NB4 (cell line): ENCODE data around the gene AGFG2.

ENCODE experiments used
- DNase-seq: peaks from one replicate; pipeline ENCODE4 v3.0.0; 2010; ENCODE audit warnings: low read depth
- H3K4me3 ChIP-seq: one replicate; pipeline ENCODE4 v1.5.1; 2011; ENCODE audit warnings: mild to moderate bottlenecking, low read depth, low read length, moderate library complexity
- MYC ChIP-seq: IDR thresholded peaks from 2 replicates; pipeline ENCODE4 v1.6.1; 2011; ENCODE audit warnings: low read depth, low read length
- POLR2A ChIP-seq: IDR thresholded peaks from 2 replicates; pipeline ENCODE4 v1.6.1; 2011; ENCODE audit warnings: mild to moderate bottlenecking; ENCODE audit not compliant: insufficient read length; ENCODE audit errors: extremely low read depth
- TF ChIP-seq, protein P1 (sequence below): IDR thresholded peaks from 2 replicates; pipeline ENCODE4 v1.6.1; 2011; ENCODE audit warnings: low read depth, low read length
- TF ChIP-seq, protein P2 (sequence below): IDR thresholded peaks from one replicate; pipeline ENCODE4 v1.5.1; 2012; ENCODE audit warnings: low read depth, low read length

The AGFG2 gene

DNA sequence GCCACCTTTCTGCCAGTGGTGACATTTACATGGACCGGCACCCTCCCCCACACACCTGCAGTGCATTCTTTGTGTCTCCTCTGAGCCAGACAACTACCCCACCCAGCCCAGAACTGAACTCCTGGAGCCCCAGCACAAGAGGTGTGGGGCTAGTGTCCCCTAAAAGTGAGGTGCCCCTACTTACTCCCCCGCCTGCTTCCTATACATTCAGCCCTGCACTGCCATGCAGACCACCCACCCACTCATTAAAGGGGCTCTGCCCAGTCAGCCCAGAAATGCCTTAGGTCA is 32.8 kb downstream of the AGFG2 start:
- H3K4me3 ChIP-seq, result no peak overlapping the region
- DNase-seq, result no peak
- TF ChIP-seq, protein P1, sequence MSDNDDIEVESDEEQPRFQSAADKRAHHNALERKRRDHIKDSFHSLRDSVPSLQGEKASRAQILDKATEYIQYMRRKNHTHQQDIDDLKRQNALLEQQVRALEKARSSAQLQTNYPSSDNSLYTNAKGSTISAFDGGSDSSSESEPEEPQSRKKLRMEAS, result no peak
- TF ChIP-seq, protein P2, sequence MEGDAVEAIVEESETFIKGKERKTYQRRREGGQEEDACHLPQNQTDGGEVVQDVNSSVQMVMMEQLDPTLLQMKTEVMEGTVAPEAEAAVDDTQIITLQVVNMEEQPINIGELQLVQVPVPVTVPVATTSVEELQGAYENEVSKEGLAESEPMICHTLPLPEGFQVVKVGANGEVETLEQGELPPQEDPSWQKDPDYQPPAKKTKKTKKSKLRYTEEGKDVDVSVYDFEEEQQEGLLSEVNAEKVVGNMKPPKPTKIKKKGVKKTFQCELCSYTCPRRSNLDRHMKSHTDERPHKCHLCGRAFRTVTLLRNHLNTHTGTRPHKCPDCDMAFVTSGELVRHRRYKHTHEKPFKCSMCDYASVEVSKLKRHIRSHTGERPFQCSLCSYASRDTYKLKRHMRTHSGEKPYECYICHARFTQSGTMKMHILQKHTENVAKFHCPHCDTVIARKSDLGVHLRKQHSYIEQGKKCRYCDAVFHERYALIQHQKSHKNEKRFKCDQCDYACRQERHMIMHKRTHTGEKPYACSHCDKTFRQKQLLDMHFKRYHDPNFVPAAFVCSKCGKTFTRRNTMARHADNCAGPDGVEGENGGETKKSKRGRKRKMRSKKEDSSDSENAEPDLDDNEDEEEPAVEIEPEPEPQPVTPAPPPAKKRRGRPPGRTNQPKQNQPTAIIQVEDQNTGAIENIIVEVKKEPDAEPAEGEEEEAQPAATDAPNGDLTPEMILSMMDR, result no peak
- TF ChIP-seq MYC (no peak), POLR2A (no peak)

DNA sequence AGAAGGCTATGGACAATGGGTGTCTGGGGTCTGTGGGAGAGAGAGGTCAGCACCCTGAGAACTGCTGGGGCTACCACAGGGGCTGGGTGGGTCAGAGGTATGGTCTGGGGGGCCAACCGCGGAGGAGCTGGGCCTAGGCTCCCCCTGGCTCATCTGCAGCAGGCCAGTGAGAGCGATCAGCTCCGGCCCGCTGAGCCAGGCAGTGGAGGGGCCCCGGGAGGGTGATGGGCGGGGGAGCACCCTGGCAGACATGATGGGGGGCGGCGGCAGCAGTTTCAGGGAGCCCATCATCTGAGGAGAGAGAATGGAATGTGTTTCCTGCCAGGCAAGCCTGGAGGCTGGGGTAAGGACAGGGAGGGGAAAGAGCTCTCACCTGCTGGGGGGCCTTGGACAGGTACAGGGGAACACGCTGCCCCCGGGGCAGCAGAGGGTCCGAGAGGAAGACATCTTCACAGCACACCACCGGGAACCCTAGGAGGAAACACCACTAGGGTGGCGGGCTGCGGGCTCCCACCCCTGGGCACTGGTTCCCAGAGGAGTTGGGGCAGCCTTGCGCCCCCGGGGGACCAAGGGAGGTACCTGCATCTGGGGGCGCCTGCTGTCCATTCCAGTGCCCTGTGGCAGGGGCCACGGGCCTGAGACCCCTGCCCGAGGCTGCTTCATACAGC is 33.4 kb downstream of the AGFG2 start:
- no peak for TF ChIP-seq MYC
- TF ChIP-seq, protein P1, result no peak
- TF ChIP-seq, protein P2, result no peak
- no peak for TF ChIP-seq POLR2A

DNA sequence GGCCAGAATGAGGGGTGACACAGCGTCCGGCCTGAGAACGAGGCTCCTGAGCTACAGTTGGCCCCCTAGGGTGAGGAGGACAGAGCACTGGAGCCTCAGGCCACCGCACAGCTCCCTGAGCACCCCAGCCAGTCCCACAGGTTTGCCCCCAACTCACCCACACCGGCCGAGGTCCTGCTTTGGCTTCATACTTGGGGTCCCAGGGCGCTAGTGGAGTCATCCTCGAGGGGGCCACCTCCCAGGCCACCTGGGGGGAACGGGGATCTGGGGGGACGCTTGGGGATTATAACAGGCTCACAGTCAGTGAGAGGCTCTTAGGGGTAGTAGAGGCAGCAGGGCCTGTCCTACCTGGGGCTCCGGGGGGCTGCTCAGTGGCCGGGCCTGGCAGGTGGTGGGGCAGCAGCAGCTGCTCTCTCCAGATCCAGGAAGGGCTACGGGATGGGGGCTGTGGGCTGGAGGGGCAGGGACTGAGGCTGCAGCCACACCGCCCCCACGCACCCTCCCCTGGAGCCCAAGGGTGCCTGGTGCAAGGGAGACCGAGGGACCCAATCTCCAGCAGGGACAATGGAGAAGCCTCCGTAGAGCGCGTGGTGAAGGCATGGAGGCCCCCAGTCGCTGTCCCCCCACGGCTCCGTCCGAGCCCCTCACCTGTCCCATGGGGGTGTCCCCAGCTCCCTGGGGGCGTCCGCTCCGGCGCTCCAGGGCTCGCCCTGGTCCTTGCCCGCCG is 34.1 kb downstream of the AGFG2 start:
- no peak for TF ChIP-seq POLR2A
- no peak for TF ChIP-seq MYC
- TF ChIP-seq, protein P2, result no peak
- TF ChIP-seq, protein P1, result no peak
- no peak overlapping the region for H3K4me3 ChIP-seq
- DNase-seq, result no peak

More for the DNA sequence above, 33.4 kb downstream of the AGFG2 start:
- no peak for DNase-seq
- H3K4me3 ChIP-seq, result no peak overlapping the region

DNA sequence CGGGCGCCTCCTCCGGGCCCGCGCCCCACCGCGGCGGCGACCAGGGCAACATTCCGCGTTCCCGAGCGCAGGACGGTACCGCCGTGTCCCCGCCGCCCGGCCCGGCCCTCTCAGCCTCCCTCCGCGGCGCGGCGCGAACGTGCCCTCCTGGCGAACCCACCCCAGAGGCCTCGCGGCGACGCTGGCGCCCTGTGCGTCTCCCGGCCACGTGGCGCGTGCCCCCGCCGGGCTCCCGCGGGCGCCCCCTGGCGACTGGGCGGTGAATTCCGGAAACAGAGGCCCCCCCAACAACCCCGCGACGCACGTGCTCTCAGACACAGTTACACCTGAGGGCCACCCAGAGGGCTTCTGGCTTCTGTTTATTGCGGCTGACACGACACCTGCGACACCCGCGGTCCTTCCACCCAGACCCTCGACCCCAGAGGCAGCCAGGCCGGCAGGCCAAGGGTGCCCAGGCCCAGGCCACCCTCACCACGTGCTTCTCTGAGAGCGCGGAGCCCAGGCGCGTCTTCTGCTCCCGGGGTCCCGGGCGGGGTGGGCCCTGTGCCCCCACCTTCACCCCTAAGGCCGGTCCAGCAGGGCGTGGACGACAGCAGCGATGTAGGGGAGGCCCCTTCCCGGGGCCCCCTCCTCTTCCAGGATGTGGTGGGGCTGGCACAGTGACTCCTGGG is 34.8 kb downstream of the AGFG2 start, which contains the start of gene SAP25:
SAP25 (minus strand) TSS at position 210 of the 671 bp plus-strand sequence; CDS start at position 52, 158 bp downstream.
- TF ChIP-seq MYC (no peak), POLR2A (no peak)
- TF ChIP-seq, protein P2, result no peak
- TF ChIP-seq, protein P1, result no peak
- DNase-seq, result no peak
- H3K4me3 ChIP-seq, result no peak within 1 kb of the TSS

DNA sequence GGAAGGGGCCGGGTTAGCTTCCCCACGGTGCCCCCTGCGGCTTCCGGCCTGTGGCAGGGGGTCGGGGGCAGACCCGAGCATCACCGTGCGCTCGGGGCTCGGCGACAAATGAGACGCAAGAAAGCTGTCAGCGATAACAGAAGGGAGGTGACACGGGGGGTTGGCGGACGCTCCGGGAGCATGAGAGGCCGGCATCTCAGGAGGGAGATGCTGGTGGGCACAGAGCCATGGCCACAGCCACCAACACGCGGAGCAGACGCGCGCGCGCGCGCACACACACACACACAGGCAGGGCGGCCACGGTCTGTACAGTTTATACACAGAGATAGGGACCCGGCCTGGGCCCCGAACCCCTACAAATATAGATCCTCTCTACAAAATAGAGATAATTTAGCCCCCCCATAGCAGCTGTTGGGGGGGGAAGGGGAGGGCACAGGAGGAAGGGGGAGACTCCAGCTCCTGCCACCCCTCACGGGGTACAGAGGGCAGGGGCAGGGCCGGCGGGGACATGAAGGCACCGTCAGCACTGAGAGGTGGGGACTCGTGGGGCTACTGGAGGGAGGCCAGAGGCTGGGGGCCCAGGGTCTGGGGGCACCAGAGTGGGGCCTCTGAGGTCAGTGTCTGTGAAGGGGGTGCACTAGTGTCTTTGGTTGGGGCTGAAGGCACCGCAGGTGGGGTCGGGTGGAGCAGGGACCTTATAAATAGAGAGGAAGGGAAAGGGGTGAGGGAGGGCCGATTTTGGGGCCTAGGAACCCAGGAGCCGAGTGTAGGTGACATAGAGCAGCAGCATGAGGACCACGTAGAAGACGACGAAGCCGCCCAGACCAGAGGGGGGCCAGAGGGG is 35.6 kb downstream of the AGFG2 start:
- H3K4me3 ChIP-seq, result no peak overlapping the region
- no peak for DNase-seq
- no peak for TF ChIP-seq POLR2A
- TF ChIP-seq, protein P1, result no peak
- TF ChIP-seq, protein P2, result no peak
